Esophagus squamous epithelium (tissue), 5 donors: ENCODE data around the gene TAF11L13. TPM values are rescaled to one million over a fixed set of nuclear protein-coding genes. Genes with fewer than 3 reads are reported as not detected.

Experiments used
- DNase-seq: peaks from one replicate; lab custom pipeline; 2025; lab: John Stamatoyannopoulos, UW
- H3K27ac ChIP-seq, 4 donors: fragments of 200-600 bp; sonication (generic); one replicate each; pipeline ENCODE4 v1.5.1; 2016 to 2019; ENCODE audit warnings: mild to moderate bottlenecking in 1 of 4
- H3K27me3 ChIP-seq, 4 donors: fragments of 200-600 bp; sonication (generic); 1 replicate in 3 of 4; 2 replicates in 1 of 4; pipeline versions ENCODE4 v1.5.1 to v1.6.0; 2017 to 2021; ENCODE audit warnings: antibody characterized with exemption in 1 of 4
- H3K36me3 ChIP-seq, 3 donors: fragments of 200-600 bp; sonication (generic); one replicate each; pipeline ENCODE4 v1.5.1; 2016 to 2019
- H3K4me1 ChIP-seq, 3 donors: fragments of 200-600 bp; sonication (generic); one replicate each; pipeline ENCODE4 v1.5.1; 2017 to 2019
- H3K4me3 ChIP-seq, 4 donors: fragments of 200-600 bp; sonication (generic); 1 replicate in 3 of 4; 2 replicates in 1 of 4; pipeline ENCODE4 v1.5.1; 2016 to 2019; ENCODE audit warnings: mild to moderate bottlenecking in 2 of 4, moderate library complexity in 1 of 4
- H3K9me3 ChIP-seq, 3 donors: fragments of 200-600 bp; sonication (generic); one replicate each; pipeline ENCODE4 v1.5.1; 2016 to 2019
- CTCF ChIP-seq, 6 experiments: fragments of 450-650 bp in 4 of 6; fragments of 200-600 bp in 2 of 6; sonication (generic) in 2 of 6; IDR thresholded peaks; one replicate each; pipeline ENCODE4 v1.5.1; 2016 to 2019; ENCODE audit warnings: antibody characterized with exemption in 6 of 6, mild to moderate bottlenecking in 4 of 6, moderate library complexity in 4 of 6
- POLR2A ChIP-seq, 4 donors: fragments of 450-650 bp; IDR thresholded peaks; one replicate each; pipeline ENCODE4 v1.6.1; 2017; ENCODE audit warnings: antibody characterized with exemption in 4 of 4, mild to moderate bottlenecking in 4 of 4, moderate library complexity in 3 of 4
- WGBS, 2 donors: methylation state at CpG; one replicate each; pipeline ENCODE4 v1.1.5; 2018; 5-methylcytosine and 5-hydroxymethylcytosine counted together
- intact Hi-C: fragments of 100-400 bp; cut with DNase I; formaldehyde crosslinking; loops from one replicate; pipeline ENCODE4 v1.15.0; 2022
- small RNA-seq, 4 donors: library from RNA; depleted of rRNA; stranded (forward); fragments of <200 nt; gene quantifications; one replicate each; pipeline ENCODE3, GENCODE V24; 2016
- total RNA-seq, 4 donors: library from RNA; depleted of rRNA; stranded (reverse); fragments of >200 nt; gene quantifications; one replicate each; pipeline ENCODE4 v1.1.0, GENCODE V29; 2016
- donor health status: DM: yes; HTN: yes; CAD: no.

TAF11L13 gene
- total RNA-seq, 4 donors from 2014 or later: not detected

GRCh38 chr5:17678751-17679324 is 47.0 kb downstream of the TAF11L13 start:
- no peaks in the 10 kb centered on the region for H3K36me3 ChIP-seq
- H3K27me3 ChIP-seq: no peaks in the 10 kb centered on the region
- intact Hi-C loops: no loop called here
- TF ChIP-seq POLR2A (IDR thresholded peaks at IDR 0.05): no peak
- no peak for TF ChIP-seq CTCF (IDR thresholded peaks at IDR 0.05)
- no peak overlapping the region for H3K27ac ChIP-seq
- H3K9me3 ChIP-seq: no peaks in the 10 kb centered on the region
- DNase-seq: no peak
- no peaks in the 10 kb centered on the region for H3K4me1 ChIP-seq
- H3K4me3 ChIP-seq: no peak overlapping the region
- WGBS, 2 donors: 71 to 82% methylated on average over 4 of the region's 4 CpGs

- TF ChIP-seq POLR2A (IDR thresholded peaks at IDR 0.05) (no peak), CTCF (IDR thresholded peaks at IDR 0.05) (no peak)
Observed at GRCh38 chr5:17679597-17680203, 47.8 kb downstream of the TAF11L13 start.

GRCh38 chr5:17680737-17681136 is 48.8 kb downstream of the TAF11L13 start:
- Histone ChIP-seq H3K4me1 (no peaks in the 10 kb centered on the region), H3K9me3 (no peaks in the 10 kb centered on the region), H3K27ac (no peak overlapping the region), H3K4me3 (no peak overlapping the region), H3K36me3 (no peaks in the 10 kb centered on the region), H3K27me3 (no peaks in the 10 kb centered on the region)
- no peak for DNase-seq
- WGBS, 2 donors: 56 to 80% methylated on average over 2 of the region's 2 CpGs
- no peak for TF ChIP-seq POLR2A (IDR thresholded peaks at IDR 0.05)
- no peak for TF ChIP-seq CTCF (IDR thresholded peaks at IDR 0.05)
- intact Hi-C loops: no loop called here

More at GRCh38 chr5:17679597-17680203, 47.8 kb downstream of the TAF11L13 start:
- Histone ChIP-seq H3K27ac (no peak overlapping the region), H3K27me3 (no peaks in the 10 kb centered on the region), H3K4me3 (no peak overlapping the region), H3K36me3 (no peaks in the 10 kb centered on the region), H3K9me3 (no peaks in the 10 kb centered on the region), H3K4me1 (no peaks in the 10 kb centered on the region)
- DNase-seq: no peak
- intact Hi-C loops: no loop called here
- 80 to 82% methylated on average over 8 of the region's 8 CpGs for WGBS, 2 donors

Small RNA genes lying within 50 kb of the gene (small RNA-seq; reads per million reads assigned to genes)
- gene AC233724.1 (0 reads per million in 4 donors), gene AC233724.12 (0 reads per million in 4 donors), gene AC233724.2 (0 to 0.15 (median 0) reads per million in 4 donors), gene AC233724.3 (0 reads per million in 4 donors), gene AC233724.4 (0 reads per million in 4 donors), gene AC233724.6 (0 reads per million in 4 donors), gene AC233724.7 (0 reads per million in 4 donors)

Other genes starting within 250 kb of the TAF11L13 start
- gene TAF11L2, start 133.9 kb upstream of the TAF11L13 start, total RNA-seq: not detected
- gene TAF11L3, start 113.7 kb upstream of the TAF11L13 start, total RNA-seq: not detected
- gene TAF11L4, start 110.3 kb upstream of the TAF11L13 start, total RNA-seq: not detected
- not detected for gene TAF11L5, start 106.9 kb upstream of the TAF11L13 start, total RNA-seq
- gene TAF11L6, start 103.4 kb upstream of the TAF11L13 start, total RNA-seq: not detected
- not detected for gene TAF11L7, start 46.3 kb upstream of the TAF11L13 start, total RNA-seq
- not detected for gene TAF11L8, start 41.1 kb upstream of the TAF11L13 start, total RNA-seq
- not detected for gene TAF11L9, start 37.7 kb upstream of the TAF11L13 start, total RNA-seq
- not detected for gene TAF11L10, start 34.3 kb upstream of the TAF11L13 start, total RNA-seq
- gene TAF11L11, start 27.9 kb upstream of the TAF11L13 start, total RNA-seq: not detected
- gene TAF11L12, start 21.7 kb upstream of the TAF11L13 start, total RNA-seq: not detected
- gene TAF11L14, start 2.4 kb downstream of the TAF11L13 start, total RNA-seq: not detected